ENCODE data around the gene GOLIM4.

- no peak for TF ChIP-seq CTCF (conservative IDR thresholded peaks at IDR 0.05 in 1 of 2, IDR thresholded peaks at IDR 0.05 in 1 of 2; ENCODE audit: extremely low read depth in 1 of 2, insufficient read depth in 1 of 2, low read depth in 1 of 2, low read length in 2 of 2)
- no peak for TF ChIP-seq EZH2 (IDR thresholded peaks at IDR 0.05; ENCODE audit: borderline replicate concordance, low read length)
Measured at GRCh38 chr3:168051531-168052471, 43.9 kb downstream of the GOLIM4 start.
